ENCODE results near the gene AGBL4.

DNA sequence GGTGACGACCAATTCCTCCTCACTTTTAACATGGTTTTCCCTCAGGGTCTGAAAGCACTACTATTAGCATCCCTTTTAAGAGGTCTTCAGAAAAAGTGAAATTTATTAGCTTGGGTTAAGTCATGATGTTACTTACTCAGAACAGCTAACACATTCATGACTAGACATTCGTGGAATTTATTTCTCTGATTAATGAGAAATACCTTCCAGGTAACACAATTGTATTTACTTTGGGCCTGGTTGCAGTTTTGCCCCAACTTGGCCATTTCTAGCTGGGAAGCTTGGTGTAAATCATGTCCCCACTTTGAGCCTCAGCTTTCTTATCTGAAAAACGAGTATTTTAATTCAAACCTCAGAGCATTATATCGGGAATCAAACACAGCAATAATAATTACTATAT, 1432.6 kb downstream of the AGBL4 start:
- TF ChIP-seq GATA3 (IDR thresholded peaks at IDR 0.05; ENCODE audit: low read depth, low read length) = no peak
- TF ChIP-seq GATA2 (IDR thresholded peaks at IDR 0.05; ENCODE audit: low read depth, low read length) = no peak

All from SH-SY5Y (cell line).